ENCODE data around the gene NR0B2.

NR0B2 gene

DNA sequence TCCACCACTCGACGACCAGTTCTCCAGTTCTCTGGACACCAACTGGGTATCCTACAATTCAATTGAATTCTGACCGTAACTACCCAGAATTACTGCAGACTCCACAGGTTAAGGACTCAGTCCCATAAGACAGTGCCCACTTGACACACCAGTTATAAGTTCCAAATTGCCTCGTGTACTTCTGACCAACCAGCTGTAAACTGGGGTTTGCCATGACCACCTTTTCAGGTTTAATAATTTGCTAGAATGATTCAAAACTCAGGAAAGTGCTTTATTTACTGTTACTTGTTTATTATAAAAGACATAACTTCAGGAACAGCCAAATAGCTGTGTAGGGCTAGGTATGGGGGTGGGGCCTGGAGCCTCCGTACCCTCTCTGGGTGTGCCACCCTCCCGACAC lies 23.0 kb upstream of the NR0B2 start:
- no peak for DNase-seq (ENCODE audit: low read depth)

DNA sequence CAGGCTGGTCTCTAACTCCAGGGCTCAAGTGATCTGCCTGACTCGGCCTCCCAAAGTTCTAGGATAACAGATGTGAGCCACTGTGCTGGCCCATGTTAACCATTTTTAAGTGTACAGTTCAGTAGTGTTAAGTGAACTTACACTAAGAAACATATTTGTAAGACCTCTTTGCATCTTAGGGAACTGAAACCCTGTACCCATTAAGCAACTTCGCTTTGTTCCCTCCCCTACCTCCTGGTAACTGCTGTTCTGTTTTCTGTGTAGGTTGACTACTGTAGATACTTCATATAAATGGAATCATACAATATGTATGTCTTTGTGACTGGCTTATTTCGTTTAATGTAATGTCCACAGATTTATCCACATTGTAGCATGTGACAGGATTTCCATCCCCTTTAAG lies 18.8 kb upstream of the NR0B2 start:
- DNase-seq (ENCODE audit: low read depth): no peak

DNA sequence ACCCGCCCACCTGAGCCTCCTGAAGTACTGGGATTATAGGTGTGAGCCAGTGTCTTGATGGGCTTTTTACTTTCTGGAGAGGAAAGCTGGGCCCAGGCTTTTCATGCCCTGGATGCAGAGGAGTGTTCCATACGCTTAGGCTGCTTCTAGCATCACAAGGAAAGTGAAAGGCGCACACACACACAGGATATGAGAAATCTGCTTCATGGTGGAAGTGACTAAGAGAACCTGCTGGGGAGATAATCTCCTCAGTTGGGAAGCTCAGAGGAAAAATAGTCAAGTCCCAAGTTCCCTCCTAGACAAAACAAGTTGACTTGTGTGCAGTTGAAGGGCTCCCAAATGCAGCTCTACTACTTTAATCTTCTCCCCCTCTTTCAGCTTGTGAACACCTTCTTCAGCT lies 9.9 kb upstream of the NR0B2 start:
- no peak for DNase-seq (ENCODE audit: low read depth)

DNA sequence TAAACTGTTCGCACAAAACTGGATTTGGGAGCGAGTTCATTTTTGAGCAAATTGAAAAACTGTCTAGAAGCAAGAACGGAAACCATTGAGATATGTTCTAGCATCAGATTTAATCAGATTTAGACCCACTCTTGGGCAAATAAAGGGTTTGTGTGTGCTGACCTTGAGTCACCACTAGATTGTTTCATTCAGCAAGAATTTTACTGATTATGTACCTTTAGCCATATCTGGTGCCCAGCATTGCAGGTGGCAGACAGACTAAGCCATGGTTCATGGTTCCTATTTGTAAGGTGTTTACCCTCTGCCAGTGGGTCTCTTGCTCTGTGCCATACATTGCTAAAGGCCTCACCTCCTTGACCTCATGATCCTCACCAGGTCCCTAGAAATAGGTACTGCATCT lies 9.1 kb upstream of the NR0B2 start:
- no peak for DNase-seq (ENCODE audit: low read depth)

DNA sequence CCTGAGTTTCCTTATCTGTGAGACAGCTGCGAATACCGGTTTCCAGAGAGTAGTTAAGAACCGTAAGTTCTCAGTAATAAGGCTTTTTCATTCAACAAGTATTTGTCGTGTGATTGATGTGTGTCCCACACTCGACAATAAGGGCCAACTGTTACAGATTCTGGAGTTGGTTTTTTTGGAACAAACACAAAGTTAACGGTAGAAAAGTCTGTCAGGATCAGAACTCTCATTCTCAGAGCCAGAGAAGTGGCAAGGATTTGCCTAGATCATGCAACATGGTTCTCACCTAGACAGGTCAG lies 8.6 kb upstream of the NR0B2 start:
- no peak for DNase-seq (ENCODE audit: low read depth)

DNA sequence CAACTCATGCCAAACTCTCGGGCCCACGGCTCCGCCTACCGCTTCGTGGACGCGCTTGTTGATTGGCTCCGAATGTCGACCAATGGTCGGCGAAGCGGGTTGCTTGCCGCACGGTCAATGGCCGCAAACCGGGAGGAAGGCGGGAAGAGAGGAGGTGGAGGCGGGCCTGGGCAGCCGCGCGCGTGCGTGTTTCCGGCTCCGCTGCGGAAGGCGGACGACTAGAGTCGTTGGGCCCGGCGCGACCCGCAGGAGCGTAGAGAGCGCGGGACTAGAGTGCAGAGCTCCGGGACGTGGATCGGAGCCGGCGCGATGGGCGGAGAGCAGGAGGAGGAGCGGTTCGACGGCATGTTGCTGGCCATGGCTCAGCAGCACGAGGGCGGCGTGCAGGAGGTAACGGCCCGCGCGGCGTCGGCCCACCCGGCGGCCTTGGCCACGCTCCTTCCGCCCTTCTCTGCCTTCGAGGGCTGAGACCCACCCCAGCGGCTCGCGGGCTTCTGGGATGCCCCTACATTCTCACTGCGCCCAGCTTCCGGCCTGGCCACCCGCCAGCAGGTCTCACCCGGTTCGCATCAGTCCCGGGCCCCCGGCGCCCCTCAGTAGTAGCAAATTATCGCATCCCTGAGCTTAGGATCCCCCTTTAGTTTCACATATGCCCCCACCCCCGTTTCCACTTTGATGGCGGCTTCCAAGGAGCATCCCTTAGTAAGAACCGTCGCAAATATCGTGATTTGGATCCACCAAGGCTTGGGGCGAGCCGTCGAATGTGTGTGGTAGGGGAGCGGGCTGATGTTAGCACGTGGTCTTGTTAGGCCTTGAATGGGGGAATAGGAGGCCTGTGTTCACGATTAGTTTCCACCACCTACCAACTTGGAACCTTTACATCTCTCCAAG lies 8.0 kb upstream of the NR0B2 start, which contains the start of gene NUDC:
Gene NUDC (plus strand): TSS at position 204 of the 891 bp plus-strand sequence. CDS start 106 bp downstream, at position 310.
- peak; percentile 97 for DNase-seq (ENCODE audit: low read depth)

DNA sequence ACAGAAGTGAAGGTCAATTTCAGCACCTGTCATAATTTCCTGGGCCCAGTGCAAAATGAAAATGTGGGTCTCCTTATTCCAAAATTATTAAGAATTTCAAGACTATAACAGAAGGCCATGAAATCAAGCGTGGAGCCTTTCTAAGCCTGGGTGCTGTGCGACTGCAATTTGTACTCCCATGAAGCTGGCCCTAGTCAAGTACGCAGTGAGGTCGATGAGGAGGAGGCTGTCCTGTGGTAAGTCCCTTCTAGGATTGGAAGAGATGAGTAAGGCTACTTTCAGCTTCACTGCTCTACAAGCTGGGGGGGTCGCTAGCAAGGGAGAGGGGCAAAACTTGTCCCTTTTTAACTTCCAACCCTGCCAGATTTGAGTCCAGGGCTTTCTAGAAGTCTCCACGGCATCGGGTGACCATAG lies 7.4 kb upstream of the NR0B2 start:
- DNase-seq (ENCODE audit: low read depth): no peak

DNA sequence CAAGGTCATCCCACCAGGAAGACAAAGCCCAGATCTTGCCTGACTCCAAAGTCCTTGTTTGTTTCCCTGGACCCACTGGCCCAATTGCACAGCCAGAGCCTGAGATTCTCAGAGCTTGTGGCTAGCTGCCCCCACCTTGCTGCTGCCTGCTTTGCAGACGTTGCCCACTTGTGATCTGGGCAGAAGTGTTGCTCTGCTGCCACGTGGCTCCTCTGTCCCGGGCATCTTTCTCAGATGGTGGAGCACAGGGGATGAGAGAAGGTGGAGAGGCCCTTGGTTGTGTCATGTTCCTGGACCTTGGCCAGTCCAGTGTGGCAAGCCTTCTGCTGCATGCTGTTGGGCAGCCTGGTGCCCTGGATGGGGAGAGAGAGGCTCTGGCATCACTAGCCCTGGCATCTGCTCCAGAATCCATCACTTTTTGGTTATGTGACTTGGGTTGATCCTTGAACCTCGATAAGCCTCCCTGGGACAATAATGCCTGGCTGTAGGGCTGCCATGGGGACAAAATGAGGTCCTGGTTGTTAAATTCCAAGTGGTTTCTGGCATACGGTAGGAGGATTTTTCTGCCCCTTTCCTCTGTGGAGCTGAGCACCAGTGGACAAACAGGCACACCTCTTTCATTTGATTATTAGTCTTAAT lies 1.5 kb upstream of the NR0B2 start:
- DNase-seq (ENCODE audit: low read depth): peak; percentile 51

DNA sequence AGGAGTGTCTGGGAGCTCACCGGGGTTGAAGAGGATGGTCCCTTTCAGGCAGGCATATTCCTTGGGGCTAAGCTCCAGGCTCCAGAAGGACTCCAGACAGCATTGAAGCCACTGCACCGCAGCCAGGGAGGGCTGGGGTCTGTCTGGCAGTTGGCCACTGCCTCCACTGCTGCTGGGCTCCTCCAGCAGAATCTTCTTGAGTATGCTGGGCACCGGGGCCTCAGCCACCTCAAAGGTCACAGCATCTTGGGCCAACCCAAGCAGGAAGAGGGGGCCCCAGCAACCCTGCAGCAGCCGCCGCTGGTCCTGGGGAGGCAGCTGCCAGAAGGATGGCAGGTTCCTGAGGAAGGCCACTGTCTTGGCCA lies 404 bp downstream of the NR0B2 start:
- DNase-seq (ENCODE audit: low read depth): no peak

DNA sequence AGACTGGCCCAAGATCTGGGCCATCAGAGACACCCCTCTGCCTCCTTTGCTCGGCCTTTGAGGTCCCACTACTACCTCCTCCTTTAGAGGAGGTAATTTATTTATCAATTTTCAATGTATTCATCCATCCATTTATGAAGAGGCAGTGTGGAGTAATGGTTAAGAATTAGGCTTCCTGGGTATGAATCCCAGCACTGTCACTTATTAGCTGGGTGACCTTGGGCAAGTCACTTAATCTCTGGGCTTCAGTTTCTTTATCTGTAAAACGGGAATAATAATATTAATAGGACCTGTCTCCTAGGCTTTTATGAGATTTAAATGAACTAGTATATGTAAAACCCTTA lies 1.7 kb downstream of the NR0B2 start:
- DNase-seq (ENCODE audit: low read depth): no peak

DNA sequence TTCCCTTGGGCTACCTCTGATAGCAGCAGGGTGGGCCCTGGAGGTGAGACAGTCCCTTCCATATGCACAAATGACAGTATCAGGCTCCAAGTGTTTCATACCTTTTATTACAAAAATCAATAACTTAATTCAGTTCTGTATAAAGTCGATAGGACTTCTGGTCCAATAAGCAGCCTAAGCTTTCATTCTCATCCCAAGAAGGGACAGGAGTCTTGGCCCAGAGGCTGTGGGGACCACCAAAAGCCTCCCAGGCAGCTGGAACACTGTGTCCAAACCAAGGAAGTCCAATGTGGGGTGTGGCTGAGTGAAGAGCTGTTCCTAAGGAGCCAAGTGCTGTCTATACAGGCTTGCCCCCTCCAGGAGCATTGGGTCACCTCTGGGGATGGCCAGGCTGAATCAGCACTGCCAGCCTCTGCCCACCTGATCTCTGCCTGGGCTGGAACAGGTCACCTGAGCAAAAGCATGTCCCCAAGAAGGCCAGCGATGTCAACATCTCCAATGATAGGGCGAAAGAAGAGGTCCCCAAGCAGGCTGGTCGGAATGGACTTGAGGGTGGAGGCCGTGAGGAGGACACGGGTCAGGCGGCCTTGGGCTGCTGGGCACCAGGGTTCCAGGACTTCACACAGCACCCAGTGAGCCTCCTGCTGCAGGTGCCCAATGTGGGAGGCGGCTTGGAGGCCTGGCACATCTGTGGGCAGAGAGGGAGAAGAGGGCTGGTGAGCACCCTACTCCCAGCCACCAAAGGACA lies 2.2 kb downstream of the NR0B2 start:
- DNase-seq (ENCODE audit: low read depth): no peak

DNA sequence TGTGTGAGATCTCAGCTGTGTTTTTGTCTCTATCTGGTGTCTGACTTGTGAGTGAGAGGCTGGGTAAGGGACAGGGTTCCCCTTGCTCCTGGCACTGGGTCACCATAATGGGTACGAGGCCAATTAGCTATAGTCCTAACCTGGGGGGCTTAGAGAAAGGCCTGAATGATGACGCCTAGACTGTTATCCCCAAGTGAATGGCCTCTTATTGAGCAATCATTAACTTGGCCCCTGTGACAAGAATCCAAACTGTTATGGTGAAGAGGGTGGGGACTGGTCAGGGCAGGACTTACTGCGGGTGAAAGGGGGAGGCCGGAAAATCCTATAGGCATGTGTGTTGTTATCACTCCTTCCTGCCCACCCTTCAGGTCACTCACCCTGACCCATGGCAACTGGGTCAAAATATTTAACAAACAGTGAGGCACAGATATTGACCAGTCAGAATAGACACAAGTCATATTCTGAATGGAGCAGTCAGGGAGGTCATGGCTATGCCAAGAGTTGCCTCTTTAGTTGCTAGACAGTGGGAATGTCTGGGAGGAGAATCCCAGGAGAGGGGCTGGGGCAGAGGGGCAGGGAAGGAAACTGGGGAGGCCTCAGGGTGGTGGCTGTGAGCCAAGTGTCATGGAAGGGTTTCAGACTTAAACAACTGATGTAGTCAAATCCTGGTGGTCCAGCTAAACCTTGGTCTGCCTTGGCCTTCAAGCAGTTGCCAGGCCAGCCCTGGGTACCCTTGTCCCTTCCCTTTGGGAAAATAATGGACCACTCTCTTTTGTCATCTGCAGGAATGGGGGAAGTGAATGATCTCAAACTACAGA lies 3.2 kb downstream of the NR0B2 start:
- no peak for DNase-seq (ENCODE audit: low read depth)

DNA sequence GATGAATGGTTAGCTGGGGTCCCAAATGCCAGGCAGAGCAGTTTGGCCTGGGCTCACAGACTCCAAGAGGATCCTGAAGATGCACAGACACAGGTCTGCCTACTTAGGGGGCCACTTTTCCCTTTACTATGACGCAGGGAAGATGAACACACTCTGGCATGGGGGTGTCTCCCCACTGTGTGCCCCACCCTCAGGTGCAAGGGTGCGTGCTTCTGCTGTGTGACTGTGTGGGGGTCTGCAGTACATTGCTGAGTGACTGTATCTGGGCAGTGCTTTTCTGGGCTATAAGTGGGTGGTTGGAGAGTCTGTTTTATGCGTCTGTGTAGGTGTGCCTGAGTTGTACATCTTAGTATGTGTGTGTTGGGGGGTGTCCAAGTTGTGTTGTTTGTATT lies 3.8 kb downstream of the NR0B2 start:
- no peak for DNase-seq (ENCODE audit: low read depth)

DNA sequence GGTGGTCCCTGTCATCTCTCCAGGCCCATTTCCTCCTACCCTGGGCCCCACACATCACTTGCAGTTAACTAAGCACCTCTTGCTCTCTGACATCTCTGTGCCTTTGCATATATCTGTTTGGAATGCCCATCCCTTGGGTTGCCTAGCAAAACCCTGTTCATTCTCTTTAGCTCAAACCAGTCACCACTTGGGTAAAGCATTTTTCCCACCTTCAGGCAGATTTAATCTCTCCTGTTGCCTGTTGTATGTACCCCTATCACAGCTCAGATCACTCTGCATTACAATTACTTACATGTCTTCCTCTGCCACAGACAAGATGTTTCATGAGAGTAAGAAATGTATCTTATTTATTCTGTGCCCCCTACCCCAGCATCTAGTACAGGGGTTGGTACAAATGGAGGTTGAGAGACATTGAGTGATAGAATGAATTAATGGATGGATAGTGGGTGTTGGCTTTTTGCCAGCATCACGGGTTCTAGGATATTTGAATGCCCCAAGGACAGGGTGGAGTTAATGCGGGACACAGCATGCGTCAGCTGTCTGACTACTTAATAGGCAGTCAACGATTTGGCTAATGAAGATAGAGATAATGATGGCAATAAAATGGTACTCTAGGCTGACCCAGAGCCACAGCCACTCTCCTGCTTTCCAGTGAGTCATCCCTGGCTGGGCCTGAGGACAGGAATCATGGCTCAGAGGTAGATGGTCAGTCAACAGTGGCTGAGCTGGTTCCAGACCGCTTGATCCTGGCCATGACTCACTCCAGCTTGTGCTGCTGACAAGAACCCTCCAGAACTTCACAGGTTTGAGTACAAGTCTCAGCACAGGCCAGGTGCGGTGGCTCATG lies 6.5 kb downstream of the NR0B2 start:
- DNase-seq (ENCODE audit: low read depth): peak; percentile 47

DNA sequence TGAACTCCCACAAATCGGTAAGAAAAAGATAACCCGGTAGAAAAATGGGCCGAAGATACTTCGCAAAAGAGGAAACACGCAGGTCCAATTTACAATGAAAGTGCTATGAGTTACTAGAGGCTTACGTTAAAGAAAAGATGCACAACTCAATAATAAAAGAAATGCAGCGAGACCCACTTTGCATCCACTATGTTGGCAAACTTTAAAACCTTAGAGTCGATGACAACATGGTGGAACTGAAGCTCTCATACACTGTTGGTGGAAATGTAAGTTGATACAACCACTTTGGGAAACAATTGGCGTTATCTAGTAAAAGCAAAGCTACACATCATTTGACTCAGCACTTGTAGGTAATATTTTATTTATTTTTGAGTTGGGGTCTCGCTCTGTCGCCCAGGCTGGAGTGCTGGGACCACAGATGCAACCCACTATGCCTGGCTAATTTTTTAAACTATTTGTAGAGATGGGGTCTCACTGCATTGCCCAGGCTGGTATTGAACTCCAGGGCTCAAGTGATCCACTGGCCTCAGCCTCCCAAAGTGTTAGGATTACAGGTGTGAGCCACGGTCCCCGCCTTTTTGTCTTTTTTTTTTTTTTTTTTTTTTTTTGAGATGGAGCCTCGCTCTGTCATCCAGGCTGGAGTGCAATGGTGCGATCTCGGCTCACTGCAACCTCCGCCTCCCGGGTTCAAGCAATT lies 12.8 kb downstream of the NR0B2 start:
- DNase-seq (ENCODE audit: low read depth): no peak

DNA sequence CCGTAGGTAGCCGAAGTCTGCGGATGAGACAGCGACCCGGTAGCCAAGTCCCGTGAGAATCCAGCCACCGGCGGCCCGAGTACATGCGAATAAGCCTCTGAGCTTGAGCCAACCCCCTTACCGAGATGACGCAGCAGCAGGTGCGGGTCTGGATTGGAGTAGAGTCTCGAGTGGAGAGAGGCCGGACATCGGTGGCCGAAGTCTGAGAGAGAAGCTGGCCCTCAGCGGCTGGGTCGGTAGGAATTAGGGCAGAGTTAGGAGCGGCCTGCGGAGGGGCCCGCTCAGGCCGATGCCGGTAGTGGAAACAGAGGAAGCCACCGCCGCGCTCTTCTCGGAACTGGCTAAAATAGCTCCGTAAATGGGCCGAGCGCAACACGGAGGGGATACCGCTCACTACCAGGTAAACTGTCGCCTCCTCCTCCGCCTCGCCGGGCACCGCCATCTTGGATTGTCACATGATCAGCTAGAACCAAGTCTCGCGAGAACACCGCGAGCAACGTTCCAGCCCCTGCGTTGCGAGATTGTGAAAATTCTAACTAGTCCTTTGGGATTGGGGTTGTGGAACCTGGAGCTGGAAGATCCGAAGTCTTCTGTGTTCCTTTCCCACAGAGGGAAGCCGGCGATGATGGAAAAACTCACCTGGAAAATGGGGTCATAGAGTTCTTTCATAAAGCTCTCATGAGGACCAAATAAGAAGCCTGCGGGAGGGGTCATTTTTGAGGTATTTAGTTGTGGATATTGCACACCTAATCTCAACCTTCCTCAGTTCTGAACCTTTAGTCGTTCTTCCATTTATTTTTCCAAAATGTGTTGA lies 13.6 kb downstream of the NR0B2 start, which contains the start of gene GPATCH3:
Gene GPATCH3 (minus strand): TSS at position 467 of the 814 bp plus-strand sequence. CDS start 25 bp downstream, at position 442.
- peak; percentile 92 for DNase-seq (ENCODE audit: low read depth)

DNA sequence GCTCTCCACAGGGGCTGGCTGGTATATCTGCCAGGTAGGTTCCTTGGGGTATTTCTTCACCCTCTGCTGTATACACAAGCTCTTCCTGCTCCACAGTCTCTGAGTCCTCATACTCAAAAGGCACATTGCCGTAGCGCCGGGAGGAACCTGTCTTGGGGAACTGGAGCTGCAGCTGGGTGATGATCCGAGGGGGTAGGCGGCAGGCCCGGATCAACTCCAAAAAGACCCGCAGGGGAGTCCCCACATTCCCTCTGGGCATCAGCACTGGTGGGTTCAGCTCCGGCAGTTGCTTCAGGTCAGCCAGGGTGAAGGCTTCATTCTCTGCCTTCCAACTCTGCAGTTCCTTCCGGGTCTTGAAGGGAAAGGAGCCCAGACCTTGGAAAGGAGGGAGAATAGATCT lies 16.4 kb downstream of the NR0B2 start:
- DNase-seq (ENCODE audit: low read depth): no peak

DNA sequence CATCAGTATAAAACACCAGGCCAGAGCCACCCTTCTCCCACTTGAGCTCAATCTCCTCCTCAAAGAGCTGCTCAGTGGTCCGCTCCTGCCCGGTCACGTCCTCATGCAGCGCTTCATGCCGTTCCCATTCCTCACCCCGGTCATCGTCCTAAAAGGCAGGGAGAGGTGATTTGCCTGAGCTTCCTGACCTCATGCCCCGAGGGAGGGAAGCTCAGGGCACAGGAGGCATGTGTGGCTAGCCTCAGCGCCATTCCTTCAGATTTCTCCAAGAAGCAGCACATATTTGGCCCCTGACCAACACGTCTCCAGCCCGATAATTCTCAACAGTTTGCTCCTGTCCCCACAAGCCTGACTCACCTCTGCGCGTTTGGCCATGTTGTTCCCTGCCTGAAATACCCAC lies 19.5 kb downstream of the NR0B2 start:
- no peak for DNase-seq (ENCODE audit: low read depth)

DNA sequence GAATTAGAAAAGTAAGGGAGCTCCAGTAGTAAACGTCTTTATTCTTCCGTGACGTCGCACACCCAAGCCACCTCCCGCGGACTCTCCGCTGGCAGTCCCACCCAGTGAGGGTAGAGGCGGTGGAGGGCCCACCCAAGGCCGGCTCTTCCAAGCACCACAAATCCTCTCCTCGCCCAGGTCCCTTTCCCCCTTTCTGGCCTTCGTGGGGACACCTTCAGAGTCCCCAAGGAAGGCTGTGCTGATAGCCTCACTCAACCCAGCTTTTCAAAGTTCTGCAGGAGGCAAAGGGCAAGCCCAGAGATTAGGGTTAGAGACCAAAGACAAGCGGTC lies 23.3 kb downstream of the NR0B2 start:
- no peak for DNase-seq (ENCODE audit: low read depth)

Measured in fibroblast of gingiva (primary cell).